Liver (tissue), 9 donors: ENCODE data around the gene CENPX. TPM values are rescaled to one million over a fixed set of nuclear protein-coding genes. Genes with fewer than 3 reads are reported as not detected.
A peak's percentile ranks its signal among the peaks of the same experiment; 100 is the strongest.

Experiments
- DNase-seq: peaks from one replicate; pipeline ENCODE4 v3.0.0-alpha.2; 2017; ENCODE audit warnings: low spot score
- H3K27ac ChIP-seq, 2 donors: one replicate each; pipeline ENCODE4 v1.7.0; 2013; ENCODE audit warnings: inconsistent platforms in 2 of 2, low read length in 2 of 2, control low read depth in 1 of 2, low read depth in 1 of 2, mild to moderate bottlenecking in 1 of 2
- H3K27me3 ChIP-seq, 4 donors: one replicate each; pipeline versions ENCODE4 v1.6.1 to v1.7.0; 2013; ENCODE audit warnings: low read length in 3 of 4, inconsistent platforms in 1 of 4, mild to moderate bottlenecking in 1 of 4, moderate library complexity in 1 of 4; ENCODE audit not compliant: control insufficient read depth in 4 of 4, insufficient read depth in 4 of 4
- H3K36me3 ChIP-seq, 4 donors: one replicate each; pipeline versions ENCODE4 v1.6.1 to v1.7.0; 2013; ENCODE audit warnings: low read length in 3 of 4, mild to moderate bottlenecking in 3 of 4, low read depth in 1 of 4, moderate library complexity in 1 of 4; ENCODE audit not compliant: control insufficient read depth in 4 of 4, insufficient read depth in 3 of 4
- H3K4me1 ChIP-seq, 4 donors: one replicate each; pipeline versions ENCODE4 v1.6.1 to v1.7.0; 2013; ENCODE audit warnings: low read length in 3 of 4, mild to moderate bottlenecking in 3 of 4, moderate library complexity in 1 of 4; ENCODE audit not compliant: control insufficient read depth in 4 of 4, insufficient read depth in 4 of 4
- H3K4me3 ChIP-seq, 3 donors: one replicate each; pipeline versions ENCODE4 v1.6.1 to v1.7.0; 2013; ENCODE audit warnings: low read length in 3 of 3, control low read depth in 1 of 3, low read depth in 1 of 3, mild to moderate bottlenecking in 1 of 3
- H3K9ac ChIP-seq, 2 donors: one replicate each; pipeline ENCODE4 v1.7.0; 2013; ENCODE audit warnings: low read length in 2 of 2, mild to moderate bottlenecking in 2 of 2, moderate library complexity in 2 of 2, control low read depth in 1 of 2, low read depth in 1 of 2
- H3K9me3 ChIP-seq, 4 donors: one replicate each; pipeline versions ENCODE4 v1.6.1 to v1.7.0; 2013; ENCODE audit warnings: low read length in 3 of 4; ENCODE audit not compliant: control insufficient read depth in 4 of 4
- ATF3 ChIP-seq: IDR thresholded peaks from 2 replicates; pipeline ENCODE4 v1.6.1; 2016; ENCODE audit warnings: antibody characterized with exemption
- CTCF ChIP-seq: fragments of 150-350 bp; IDR thresholded peaks from 2 replicates; pipeline ENCODE4 v1.5.1; 2017; ENCODE audit warnings: improper control_type of control experiment, low read depth, low read length; ENCODE audit not compliant: missing input control
- EGR1 ChIP-seq, 2 donors: IDR thresholded peaks; 2 replicates each; pipeline ENCODE4 v1.6.1; 2016 to 2018; ENCODE audit warnings: antibody characterized with exemption in 2 of 2, low read depth in 2 of 2
- FOXA1 ChIP-seq: IDR thresholded peaks from 2 replicates; pipeline ENCODE4 v1.6.1; 2016; ENCODE audit warnings: antibody characterized with exemption
- FOXA2 ChIP-seq: IDR thresholded peaks from 2 replicates; pipeline ENCODE4 v1.6.1; 2016; ENCODE audit warnings: antibody characterized with exemption
- GABPA ChIP-seq, 2 donors: IDR thresholded peaks in 1 of 2; conservative IDR thresholded peaks in 1 of 2; 2 replicates each; pipeline ENCODE4 v1.6.1; 2016; ENCODE audit warnings: antibody characterized with exemption in 2 of 2, mild to moderate bottlenecking in 1 of 2, moderate library complexity in 1 of 2
- HNF4A ChIP-seq, 2 donors: conservative IDR thresholded peaks; 2 replicates each; pipeline ENCODE4 v1.6.1; 2016; ENCODE audit warnings: antibody characterized with exemption in 2 of 2, mild to moderate bottlenecking in 2 of 2
- HNF4G ChIP-seq: IDR thresholded peaks from 2 replicates; pipeline ENCODE4 v1.6.1; 2016; ENCODE audit warnings: antibody characterized with exemption
- JUND ChIP-seq, 2 donors: IDR thresholded peaks; 2 replicates each; pipeline ENCODE4 v1.6.1; 2016; ENCODE audit warnings: antibody characterized with exemption in 2 of 2
- MAX ChIP-seq: IDR thresholded peaks from 2 replicates; pipeline ENCODE4 v1.6.1; 2016; ENCODE audit warnings: antibody characterized with exemption
- NR2F2 ChIP-seq: IDR thresholded peaks from 2 replicates; pipeline ENCODE4 v1.6.1; 2016; ENCODE audit warnings: antibody characterized with exemption
- RAD21 ChIP-seq, 2 donors: IDR thresholded peaks; 2 replicates each; pipeline ENCODE4 v1.6.1; 2016; ENCODE audit warnings: antibody characterized with exemption in 2 of 2, mild to moderate bottlenecking in 2 of 2
- REST ChIP-seq: IDR thresholded peaks from 2 replicates; pipeline ENCODE4 v1.6.1; 2016; ENCODE audit warnings: antibody characterized with exemption, mild to moderate bottlenecking
- RXRA ChIP-seq, 2 donors: IDR thresholded peaks; 2 replicates each; pipeline ENCODE4 v1.6.1; 2017 to 2018; ENCODE audit warnings: antibody characterized with exemption in 2 of 2, mild to moderate bottlenecking in 1 of 2
- SP1 ChIP-seq: IDR thresholded peaks from 2 replicates; pipeline ENCODE4 v1.6.1; 2018; ENCODE audit warnings: antibody characterized with exemption, mild to moderate bottlenecking
- TAF1 ChIP-seq: conservative IDR thresholded peaks from 2 replicates; pipeline ENCODE4 v1.6.1; 2016; ENCODE audit warnings: antibody characterized with exemption, mild to moderate bottlenecking
- ZBTB33 ChIP-seq: IDR thresholded peaks from 2 replicates; pipeline ENCODE4 v1.6.1; 2016; ENCODE audit warnings: antibody characterized with exemption
- WGBS: extraction: QIAGEN DNeasy Blood & Tissue Kit; methylation state at CpG from one replicate; pipeline ENCODE4 v1.1.7; 2013; 5-methylcytosine and 5-hydroxymethylcytosine counted together
- polyA plus RNA-seq, 2 donors: library from polyadenylated mRNA; stranded (reverse) in 1 of 2; unstranded in 1 of 2; fragments of 200-250 nt in 1 of 2; fragments of >200 nt in 1 of 2; fragmentation: Nextera tagmentation in 1 of 2; extraction: Ambion mirVana in 1 of 2; gene quantifications; one replicate each; pipeline versions ENCODE4 v1.2.1 to v1.2.3, GENCODE V29; 2013 to 2015
- total RNA-seq, 2 donors: library from RNA; depleted of rRNA; stranded (reverse); fragments of >200 nt; gene quantifications; one replicate each; pipeline ENCODE4 v1.2.3, GENCODE V29; 2014
- donor health status: healthy.
- donor health status: healthy.
- donor health status: healthy.
- donor health status: healthy.
- donor health status: healthy.

CENPX gene
- total and polyA plus RNA-seq, 4 donors = 22.5 to 83.9 (median 44.9) TPM

- H3K4me3 ChIP-seq = no peak overlapping the region
- DNase-seq = no peak
- no peaks in the 10 kb centered on the region for H3K27me3 ChIP-seq
- peaks cover 0 to 3% (median 0%) of the 10 kb centered on the region in 4 donors for H3K36me3 ChIP-seq
- no peak overlapping the region for H3K27ac ChIP-seq
- TF ChIP-seq ZBTB33 (no peak), JUND (IDR thresholded peaks at IDR 0.05) (no peak), REST (no peak), RAD21 (IDR thresholded peaks at IDR 0.05) (no peak), MAX (no peak), FOXA2 (no peak), SP1 (no peak), EGR1 (IDR thresholded peaks at IDR 0.05; ENCODE audit: low read depth in 2 of 2) (no peak), ATF3 (no peak), RXRA (IDR thresholded peaks at IDR 0.05) (no peak), HNF4G (no peak), HNF4A (conservative IDR thresholded peaks at IDR 0.05) (no peak), GABPA (IDR thresholded peaks at IDR 0.05 in 1 of 2, conservative IDR thresholded peaks at IDR 0.05 in 1 of 2) (no peak)
- peaks cover 6 to 18% (median 11%) of the 10 kb centered on the region in 4 donors for H3K4me1 ChIP-seq
- WGBS = 84% methylated on average over 53 of the region's 53 CpGs
- no peak overlapping the region for H3K9ac ChIP-seq
- no peaks in the 10 kb centered on the region for H3K9me3 ChIP-seq
These were observed 19.0 kb downstream of the CENPX start for GRCh38 chr17:82003411-82004381.

GRCh38 chr17:82001571-82002056 lies 21.1 kb downstream of the CENPX start:
- Histone ChIP-seq H3K4me1 (peaks cover 6 to 20% (median 11%) of the 10 kb centered on the region in 4 donors), H3K4me3 (no peak overlapping the region), H3K36me3 (peaks cover 0 to 3% (median under 1%) of the 10 kb centered on the region in 4 donors), H3K27ac (peak overlapping the region in 1 of 2 donors; percentile 11), H3K9ac (no peak overlapping the region), H3K9me3 (no peaks in the 10 kb centered on the region), H3K27me3 (no peaks in the 10 kb centered on the region)
- no peak for DNase-seq
- 88% methylated on average over 17 of the region's 17 CpGs for WGBS
- no peak for TF ChIP-seq JUND (IDR thresholded peaks at IDR 0.05)
- TF ChIP-seq SP1 = no peak
- no peak for TF ChIP-seq FOXA1
- no peak for TF ChIP-seq HNF4A (conservative IDR thresholded peaks at IDR 0.05)
- TF ChIP-seq TAF1 = no peak
- TF ChIP-seq EGR1 (IDR thresholded peaks at IDR 0.05; ENCODE audit: low read depth in 2 of 2) = no peak
- no peak for TF ChIP-seq HNF4G
- TF ChIP-seq FOXA2 = no peak
- TF ChIP-seq RXRA (IDR thresholded peaks at IDR 0.05) = no peak
- no peak for TF ChIP-seq CTCF
- TF ChIP-seq REST = no peak
- TF ChIP-seq RAD21 (IDR thresholded peaks at IDR 0.05) = no peak
- no peak for TF ChIP-seq NR2F2
- no peak for TF ChIP-seq MAX
